Adrenal gland (tissue), 12 donors: ENCODE measurements around the gene SEC24D. TPM values are rescaled to one million over a fixed set of nuclear protein-coding genes. Genes with fewer than 3 reads are reported as not detected.

ENCODE experiments used
- DNase-seq, 7 donors: peaks; one replicate each; pipeline ENCODE4 v3.0.0-alpha.2; 2019 to 2020
- H3K27ac ChIP-seq, 5 donors: fragments of 200-600 bp; sonication (generic) in 4 of 5; 1 replicate in 3 of 5; 2 replicates in 2 of 5; pipeline versions ENCODE4 v1.5.1 to v1.8.0; 2016 to 2020; ENCODE audit warnings: mild to moderate bottlenecking in 1 of 5
- H3K27me3 ChIP-seq: fragments of 200-600 bp; 2 replicates; pipeline ENCODE4 v1.8.0; 2021
- H3K36me3 ChIP-seq, 2 donors: fragments of 200-600 bp; replicated peaks in 1 of 2; 1 replicate in 1 of 2; 2 replicates in 1 of 2; pipeline versions ENCODE4 v1.5.1 to v1.8.0; 2018 to 2022
- H3K4me1 ChIP-seq, 2 donors: fragments of 200-600 bp; replicated peaks in 1 of 2; 1 replicate in 1 of 2; 2 replicates in 1 of 2; pipeline versions ENCODE4 v1.5.1 to v1.8.0; 2018 to 2021
- H3K4me3 ChIP-seq, 4 donors: fragments of 200-600 bp; sonication (generic) in 3 of 4; one replicate each; pipeline ENCODE4 v1.5.1; 2016 to 2018
- H3K9me3 ChIP-seq, 3 donors: fragments of 200-600 bp; sonication (generic) in 1 of 3; replicated peaks in 1 of 3; 1 replicate in 2 of 3; 2 replicates in 1 of 3; pipeline versions ENCODE4 v1.5.1 to v1.8.0; 2016 to 2021
- POLR2A ChIP-seq, 2 donors: fragments of 450-650 bp; IDR thresholded peaks; one replicate each; pipeline ENCODE4 v1.6.1; 2017; ENCODE audit warnings: antibody characterized with exemption in 2 of 2, mild to moderate bottlenecking in 2 of 2, moderate library complexity in 1 of 2
- WGBS, 4 donors: extraction: QIAGEN DNeasy Blood & Tissue Kit in 2 of 4; methylation state at CpG; one replicate each; pipeline versions ENCODE4 v1.1.5 to v1.1.7; 2013 to 2017; 5-methylcytosine and 5-hydroxymethylcytosine counted together
- intact Hi-C, 2 donors: fragments of 100-400 bp; cut with DNase I; formaldehyde crosslinking; loops; one replicate each; pipeline versions ENCODE4 v1.14.1 to v1.15.0; 2022 to 2023
- polyA plus RNA-seq, 3 donors: library from polyadenylated mRNA; stranded (reverse); fragments of 200-250 nt in 2 of 3; fragments of 350-450 nt in 1 of 3; fragmentation: Illumina TruSeq in 1 of 3; extraction: RNeasy Lipid Tissue Mini Kit (QIAGEN cat#74804) in 1 of 3; gene quantifications; one replicate each; pipeline ENCODE4 v1.2.3, GENCODE V29; 2013 to 2014
- total RNA-seq, 9 donors: library from RNA; depleted of rRNA in 4 of 9; stranded (reverse); fragments of >200 nt in 4 of 9; fragments of 120-200 nt in 1 of 9; fragmentation: NEBNext Ultra II Directional in 1 of 9; extraction: Animal tissue kit (Norgen Biotek cat#: 25700) in 1 of 9; gene quantifications; one replicate each; pipeline versions ENCODE4 v1.1.0 to v1.2.4, GENCODE V29; 2013 to 2023
- TF ChIP-seq, protein P1 (sequence below), 6 experiments: fragments of 450-650 bp in 4 of 6; fragments of 200-600 bp in 2 of 6; sonication (generic) in 1 of 6; IDR thresholded peaks; 1 replicate in 5 of 6; 2 replicates in 1 of 6; pipeline versions ENCODE4 v1.5.1 to v1.8.0; 2016 to 2021; ENCODE audit warnings: antibody characterized with exemption in 6 of 6, mild to moderate bottlenecking in 2 of 6, moderate library complexity in 1 of 6
- donor health status: healthy with polysubstance abuse.
- donor health status: Bipolar disorder and iron deficiency.
- donor health status: DM: yes; HTN: yes; CAD: no.
- donor health status: DM: no; HTN: no; CAD: no.
- donor health status: DM: no; HTN: no; CAD: no.
- donor health status: DM: yes; HTN: yes; CAD: no.

SEC24D gene
- total and polyA plus RNA-seq, 12 donors: 5.3 to 93.6 (median 33.8) TPM

DNA sequence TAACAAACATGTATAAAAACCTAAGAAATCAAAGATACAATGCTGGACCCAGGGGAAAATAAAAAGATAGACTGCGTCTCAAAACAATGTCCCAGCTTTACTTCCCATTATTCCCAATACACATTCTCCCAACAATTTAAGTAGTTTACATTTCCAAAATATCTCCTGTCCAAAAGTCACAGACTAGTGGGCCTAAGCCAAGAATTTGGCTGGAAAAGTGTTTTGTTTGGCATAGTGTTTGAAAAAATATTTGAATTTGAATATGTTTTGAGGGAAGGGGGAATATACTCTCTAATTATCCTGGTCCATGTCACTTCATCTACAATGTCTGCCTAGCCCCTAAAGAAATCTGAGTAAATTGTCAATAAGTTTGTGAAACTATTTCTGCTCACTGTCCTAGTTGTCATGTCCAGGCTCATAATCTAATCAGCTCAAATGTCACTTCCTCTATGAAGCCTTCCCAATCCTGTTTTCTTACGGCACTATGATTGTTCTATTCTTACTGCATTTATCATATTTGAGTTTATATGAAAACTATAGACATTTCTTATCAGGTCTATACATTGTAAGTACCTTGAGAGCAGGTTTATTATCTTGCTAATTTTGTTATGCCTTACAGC lies 74.4 kb downstream of the SEC24D start:
- H3K4me1 ChIP-seq: peaks cover 20 to 63% of the 10 kb centered on the region in 2 donors
- TF ChIP-seq POLR2A (IDR thresholded peaks at IDR 0.05): no peak
- TF ChIP-seq, protein P1, sequence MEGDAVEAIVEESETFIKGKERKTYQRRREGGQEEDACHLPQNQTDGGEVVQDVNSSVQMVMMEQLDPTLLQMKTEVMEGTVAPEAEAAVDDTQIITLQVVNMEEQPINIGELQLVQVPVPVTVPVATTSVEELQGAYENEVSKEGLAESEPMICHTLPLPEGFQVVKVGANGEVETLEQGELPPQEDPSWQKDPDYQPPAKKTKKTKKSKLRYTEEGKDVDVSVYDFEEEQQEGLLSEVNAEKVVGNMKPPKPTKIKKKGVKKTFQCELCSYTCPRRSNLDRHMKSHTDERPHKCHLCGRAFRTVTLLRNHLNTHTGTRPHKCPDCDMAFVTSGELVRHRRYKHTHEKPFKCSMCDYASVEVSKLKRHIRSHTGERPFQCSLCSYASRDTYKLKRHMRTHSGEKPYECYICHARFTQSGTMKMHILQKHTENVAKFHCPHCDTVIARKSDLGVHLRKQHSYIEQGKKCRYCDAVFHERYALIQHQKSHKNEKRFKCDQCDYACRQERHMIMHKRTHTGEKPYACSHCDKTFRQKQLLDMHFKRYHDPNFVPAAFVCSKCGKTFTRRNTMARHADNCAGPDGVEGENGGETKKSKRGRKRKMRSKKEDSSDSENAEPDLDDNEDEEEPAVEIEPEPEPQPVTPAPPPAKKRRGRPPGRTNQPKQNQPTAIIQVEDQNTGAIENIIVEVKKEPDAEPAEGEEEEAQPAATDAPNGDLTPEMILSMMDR (IDR thresholded peaks at IDR 0.05): no peak
- peaks cover 0 to 8% of the 10 kb centered on the region in 2 donors for H3K36me3 ChIP-seq
- DNase-seq: no peak
- H3K9me3 ChIP-seq: no peaks in the 10 kb centered on the region
- intact Hi-C loops: loop anchor here in 1 of 2 donors (10.0 kb wide), 2 partner anchors 103 to 203 kb away; no protein-coding TSS in a partner anchor
- 68 to 79% (median 71%) methylated on average over 2 of the region's 2 CpGs for WGBS, 4 donors
- no peaks in the 10 kb centered on the region for H3K27me3 ChIP-seq
- no peak overlapping the region for H3K4me3 ChIP-seq
- H3K27ac ChIP-seq: peak overlapping the region in 2 of 5 donors; percentile 35 to 38

DNA sequence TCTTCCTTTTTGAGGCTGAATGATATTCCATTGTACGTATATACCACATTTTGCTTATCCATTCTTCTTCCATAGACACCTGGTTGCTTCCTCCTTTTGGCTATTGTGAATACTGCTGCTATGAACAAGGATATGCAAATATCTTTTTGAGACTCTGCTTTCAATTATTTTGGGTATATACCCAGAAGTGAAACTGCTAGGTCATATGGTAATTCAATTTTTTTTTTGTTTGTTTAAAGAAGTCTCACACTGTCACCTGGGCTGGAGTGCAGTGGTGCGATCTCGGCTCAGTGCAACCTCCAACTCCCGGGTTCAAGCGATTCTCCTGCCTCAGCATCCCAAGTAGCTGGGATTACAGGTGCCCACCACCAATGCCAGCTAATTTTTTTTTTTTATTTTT lies 75.4 kb downstream of the SEC24D start:
- 94 to 98% (median 97%) methylated on average over 5 of the region's 5 CpGs for WGBS, 4 donors
- DNase-seq: no peak
- Histone ChIP-seq H3K9me3 (no peaks in the 10 kb centered on the region), H3K27me3 (no peaks in the 10 kb centered on the region), H3K4me1 (peaks cover 15 to 61% of the 10 kb centered on the region in 2 donors), H3K27ac (peak overlapping the region in 1 of 5 donors; percentile 35), H3K36me3 (no peaks in the 10 kb centered on the region), H3K4me3 (no peak overlapping the region)
- intact Hi-C loops: loop anchor here in 1 of 2 donors (10.0 kb wide), 2 partner anchors 104 to 204 kb away; no protein-coding TSS in a partner anchor
- no peak for TF ChIP-seq POLR2A (IDR thresholded peaks at IDR 0.05)
- TF ChIP-seq, protein P1 (IDR thresholded peaks at IDR 0.05): no peak

DNA sequence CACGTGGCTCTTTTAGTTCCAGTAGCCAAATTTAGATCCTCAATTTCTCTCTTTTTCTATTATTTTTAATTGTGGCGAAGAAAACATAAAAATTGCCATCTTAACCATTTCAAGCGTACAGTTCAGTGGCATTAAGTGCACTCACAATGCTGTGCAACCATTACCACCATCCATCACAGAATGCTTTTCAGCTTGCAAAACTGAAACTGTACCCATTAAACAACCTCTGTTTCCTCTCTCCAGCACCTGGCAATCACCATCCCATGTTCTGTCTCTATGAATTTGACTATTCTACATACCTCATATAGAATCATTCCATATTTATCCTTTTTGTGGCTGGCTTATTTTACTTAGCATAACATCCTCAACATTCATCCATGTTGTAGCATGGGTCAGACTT lies 75.8 kb downstream of the SEC24D start:
- no peaks in the 10 kb centered on the region for H3K36me3 ChIP-seq
- no peaks in the 10 kb centered on the region for H3K27me3 ChIP-seq
- TF ChIP-seq, protein P1 (IDR thresholded peaks at IDR 0.05): no peak
- no peak for TF ChIP-seq POLR2A (IDR thresholded peaks at IDR 0.05)
- H3K4me1 ChIP-seq: peaks cover 14 to 61% of the 10 kb centered on the region in 2 donors
- 93 to 97% (median 93%) methylated on average over 3 of the region's 3 CpGs for WGBS, 4 donors
- H3K9me3 ChIP-seq: no peaks in the 10 kb centered on the region
- H3K4me3 ChIP-seq: no peak overlapping the region
- peak overlapping the region in 1 of 5 donors; percentile 14 for H3K27ac ChIP-seq
- intact Hi-C loops: loop anchor here in 1 of 2 donors (10.0 kb wide), 2 partner anchors 105 to 205 kb away; no protein-coding TSS in a partner anchor
- DNase-seq: no peak

DNA sequence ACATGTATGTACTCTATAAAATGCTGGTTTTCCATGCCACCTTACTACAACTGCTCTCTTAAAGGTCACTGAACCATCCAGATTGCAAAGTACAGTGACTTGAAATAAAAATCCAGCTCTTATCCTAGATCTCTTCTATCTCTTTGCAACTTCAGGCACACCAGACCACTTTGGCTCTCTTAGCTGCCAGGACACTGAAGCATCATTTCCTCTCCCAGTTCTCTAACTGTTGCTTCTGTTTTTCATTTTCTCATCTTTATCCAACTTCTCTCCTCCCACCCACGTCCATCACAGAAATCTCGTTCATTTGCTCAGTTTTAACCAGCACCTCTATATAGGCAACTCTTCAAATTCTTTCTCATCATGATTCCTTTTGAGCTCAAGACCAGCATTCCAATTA lies 76.4 kb downstream of the SEC24D start:
- Histone ChIP-seq H3K9me3 (no peaks in the 10 kb centered on the region), H3K4me1 (peaks cover 12 to 61% of the 10 kb centered on the region in 2 donors), H3K4me3 (no peak overlapping the region), H3K27me3 (no peaks in the 10 kb centered on the region), H3K27ac (peak overlapping the region in 1 of 5 donors; percentile 14), H3K36me3 (no peaks in the 10 kb centered on the region)
- 63 to 73% (median 68%) methylated on average over 2 of the region's 2 CpGs for WGBS, 4 donors
- no peak for DNase-seq
- TF ChIP-seq, protein P1 (IDR thresholded peaks at IDR 0.05): no peak
- TF ChIP-seq POLR2A (IDR thresholded peaks at IDR 0.05): no peak
- intact Hi-C loops: no loop called here
